ENCODE measurements around the gene PGPEP1.

DNA sequence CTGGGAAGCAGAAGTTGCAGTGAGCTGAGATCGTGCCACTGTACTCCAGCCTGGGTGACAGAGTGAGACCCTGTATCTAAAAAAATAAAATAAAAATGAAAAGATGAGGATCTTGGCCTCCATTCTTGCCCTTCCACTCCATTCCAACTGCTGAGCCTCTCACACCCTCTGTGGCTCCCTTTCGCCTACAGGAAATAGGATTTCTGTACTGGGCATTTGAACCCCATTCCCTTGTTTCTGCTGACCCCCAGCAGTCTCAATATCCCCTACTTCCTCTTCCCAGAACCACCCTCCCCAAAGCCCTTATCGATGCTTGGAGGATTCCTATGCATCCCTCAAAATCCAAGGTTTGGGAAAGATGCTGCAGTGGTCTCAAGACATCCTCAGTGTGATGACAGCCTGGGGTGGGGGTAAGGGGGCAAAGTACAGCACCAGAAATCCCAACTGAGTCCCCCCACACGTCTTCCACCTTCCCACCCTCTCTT, 33.1 kb downstream of the PGPEP1 start:
- TF ChIP-seq, protein P1, sequence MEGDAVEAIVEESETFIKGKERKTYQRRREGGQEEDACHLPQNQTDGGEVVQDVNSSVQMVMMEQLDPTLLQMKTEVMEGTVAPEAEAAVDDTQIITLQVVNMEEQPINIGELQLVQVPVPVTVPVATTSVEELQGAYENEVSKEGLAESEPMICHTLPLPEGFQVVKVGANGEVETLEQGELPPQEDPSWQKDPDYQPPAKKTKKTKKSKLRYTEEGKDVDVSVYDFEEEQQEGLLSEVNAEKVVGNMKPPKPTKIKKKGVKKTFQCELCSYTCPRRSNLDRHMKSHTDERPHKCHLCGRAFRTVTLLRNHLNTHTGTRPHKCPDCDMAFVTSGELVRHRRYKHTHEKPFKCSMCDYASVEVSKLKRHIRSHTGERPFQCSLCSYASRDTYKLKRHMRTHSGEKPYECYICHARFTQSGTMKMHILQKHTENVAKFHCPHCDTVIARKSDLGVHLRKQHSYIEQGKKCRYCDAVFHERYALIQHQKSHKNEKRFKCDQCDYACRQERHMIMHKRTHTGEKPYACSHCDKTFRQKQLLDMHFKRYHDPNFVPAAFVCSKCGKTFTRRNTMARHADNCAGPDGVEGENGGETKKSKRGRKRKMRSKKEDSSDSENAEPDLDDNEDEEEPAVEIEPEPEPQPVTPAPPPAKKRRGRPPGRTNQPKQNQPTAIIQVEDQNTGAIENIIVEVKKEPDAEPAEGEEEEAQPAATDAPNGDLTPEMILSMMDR (IDR thresholded peaks at IDR 0.05; ENCODE audit: extremely low read depth in 1 of 2, insufficient read depth in 1 of 2, low read depth in 1 of 2, low read length in 2 of 2), result no peak
- TF ChIP-seq POLR2A (IDR thresholded peaks at IDR 0.05; ENCODE audit: low read depth, low read length), result no peak
